Epithelial cell of proximal tubule (primary cell): ENCODE measurements around the gene ATP10B. TPM values are rescaled to one million over a fixed set of nuclear protein-coding genes. Genes with fewer than 3 reads are reported as not detected.

Experiments
- DNase-seq: peaks from one replicate; pipeline ENCODE4 v3.0.0-alpha.2; 2011; ENCODE audit warnings: low read depth
- H3K4me3 ChIP-seq: 2 replicates; pipeline ENCODE4 v1.5.1; 2011; ENCODE audit warnings: low read depth, mild to moderate bottlenecking, low read length
- total RNA-seq: library from RNA; depleted of rRNA; stranded (reverse); fragments of >200 nt; gene quantifications from 2 replicates; pipeline ENCODE4 v1.2.3, GENCODE V29; 2015
- TF ChIP-seq, protein P1 (sequence below): conservative IDR thresholded peaks from 2 replicates; pipeline ENCODE4 v1.5.1; 2012; ENCODE audit warnings: low read depth, mild to moderate bottlenecking, low read length

The ATP10B gene
- total RNA-seq, 1 donor from 2014 or later, result 0.06 TPM

DNA sequence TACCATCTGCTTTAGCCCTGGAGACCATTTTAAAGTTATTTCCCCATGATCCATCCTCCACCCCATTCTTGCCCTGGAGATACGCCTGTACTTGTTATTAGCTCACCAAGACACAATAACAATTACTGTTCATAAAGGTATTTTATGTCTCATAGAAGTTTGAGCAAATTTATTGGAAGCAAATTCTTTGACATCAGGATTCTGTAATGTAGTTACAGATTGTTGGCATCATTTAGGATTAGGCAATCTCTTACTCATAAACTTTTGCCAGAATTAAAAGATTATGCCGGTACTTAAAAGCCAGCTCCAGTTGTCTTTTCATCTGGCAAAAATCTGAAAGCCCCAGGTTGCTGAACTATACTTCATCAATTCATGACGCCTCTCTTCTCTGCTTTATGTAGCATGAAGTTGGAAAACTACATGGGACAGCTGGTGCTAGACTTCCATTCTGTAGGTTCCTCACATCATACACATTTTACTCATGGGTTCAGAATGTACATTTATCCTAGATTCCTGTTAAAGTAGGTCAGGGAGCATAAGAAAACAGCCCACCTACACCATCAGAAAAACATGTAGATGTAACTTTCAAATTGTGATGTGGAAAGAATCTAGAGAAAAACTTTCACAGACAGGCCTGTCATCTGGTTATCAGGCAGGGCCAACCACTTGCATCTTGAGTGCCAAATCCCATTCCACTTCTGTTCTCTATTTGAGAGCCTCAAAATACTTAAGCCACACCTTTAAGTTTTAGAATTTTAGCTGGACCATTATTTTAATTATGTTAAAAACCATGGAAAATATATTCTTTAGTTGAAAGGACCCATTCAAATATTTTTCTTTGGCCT is 14.0 kb downstream of the ATP10B start:
- no peak for DNase-seq
- TF ChIP-seq, protein P1, sequence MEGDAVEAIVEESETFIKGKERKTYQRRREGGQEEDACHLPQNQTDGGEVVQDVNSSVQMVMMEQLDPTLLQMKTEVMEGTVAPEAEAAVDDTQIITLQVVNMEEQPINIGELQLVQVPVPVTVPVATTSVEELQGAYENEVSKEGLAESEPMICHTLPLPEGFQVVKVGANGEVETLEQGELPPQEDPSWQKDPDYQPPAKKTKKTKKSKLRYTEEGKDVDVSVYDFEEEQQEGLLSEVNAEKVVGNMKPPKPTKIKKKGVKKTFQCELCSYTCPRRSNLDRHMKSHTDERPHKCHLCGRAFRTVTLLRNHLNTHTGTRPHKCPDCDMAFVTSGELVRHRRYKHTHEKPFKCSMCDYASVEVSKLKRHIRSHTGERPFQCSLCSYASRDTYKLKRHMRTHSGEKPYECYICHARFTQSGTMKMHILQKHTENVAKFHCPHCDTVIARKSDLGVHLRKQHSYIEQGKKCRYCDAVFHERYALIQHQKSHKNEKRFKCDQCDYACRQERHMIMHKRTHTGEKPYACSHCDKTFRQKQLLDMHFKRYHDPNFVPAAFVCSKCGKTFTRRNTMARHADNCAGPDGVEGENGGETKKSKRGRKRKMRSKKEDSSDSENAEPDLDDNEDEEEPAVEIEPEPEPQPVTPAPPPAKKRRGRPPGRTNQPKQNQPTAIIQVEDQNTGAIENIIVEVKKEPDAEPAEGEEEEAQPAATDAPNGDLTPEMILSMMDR, result no peak
- no peak overlapping the region for H3K4me3 ChIP-seq

DNA sequence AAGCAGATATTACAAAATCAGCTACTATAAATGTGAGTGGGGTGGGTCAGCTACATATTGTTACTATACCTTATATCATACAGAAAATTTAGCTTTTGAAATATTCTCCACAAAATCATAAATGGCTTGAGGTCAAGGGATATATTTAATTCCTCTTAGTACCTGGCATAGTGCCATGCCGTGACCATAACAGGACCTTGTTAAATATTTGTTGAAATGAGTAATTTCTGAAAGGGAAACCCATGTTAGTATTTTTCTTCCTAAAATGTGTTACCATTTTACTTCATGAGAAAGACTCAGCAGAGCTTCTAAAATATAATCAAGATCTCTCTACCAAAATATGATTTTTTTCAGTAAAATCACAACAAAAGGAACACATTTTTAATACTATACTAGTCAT is 14.8 kb downstream of the ATP10B start:
- TF ChIP-seq, protein P1, result no peak

GRCh38 chr5:160835818-160836528 is 16.0 kb downstream of the ATP10B start:
- TF ChIP-seq, protein P1, result no peak
- DNase-seq, result no peak

More for the DNA sequence above, 14.8 kb downstream of the ATP10B start:
- no peak overlapping the region for H3K4me3 ChIP-seq
- DNase-seq, result no peak

DNA sequence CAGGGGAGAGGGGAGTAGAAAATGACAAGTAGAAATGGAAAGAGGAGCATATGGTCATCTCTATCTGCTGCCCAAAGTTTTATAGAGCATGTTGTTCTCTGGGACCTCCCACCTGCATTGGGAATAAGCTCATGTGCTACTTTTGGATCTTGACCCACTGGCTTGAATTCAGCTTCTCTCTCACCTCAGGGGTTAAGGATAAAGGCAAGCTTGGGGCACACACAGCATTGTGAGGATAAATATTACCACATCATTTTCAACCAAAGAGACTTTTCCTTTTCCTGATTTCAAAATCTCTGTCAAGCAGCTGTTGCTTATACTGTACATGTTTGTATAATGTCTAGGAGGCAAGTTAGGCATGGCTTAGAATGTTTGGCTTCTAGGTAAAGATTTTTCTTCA is 16.6 kb downstream of the ATP10B start:
- H3K4me3 ChIP-seq, result no peak overlapping the region
- DNase-seq, result no peak
- TF ChIP-seq, protein P1, result no peak

More at GRCh38 chr5:160835818-160836528, 16.0 kb downstream of the ATP10B start:
- H3K4me3 ChIP-seq, result no peak overlapping the region

- no peak overlapping the region for H3K4me3 ChIP-seq
- TF ChIP-seq, protein P1, result no peak
- no peak for DNase-seq
These were observed 18.2 kb downstream of the ATP10B start for GRCh38 chr5:160833806-160834205.

- no peak overlapping the region for H3K4me3 ChIP-seq
- TF ChIP-seq, protein P1, result no peak
- no peak for DNase-seq
These were observed 20.2 kb downstream of the ATP10B start for GRCh38 chr5:160831801-160832200.
